Panc1 (cell line): ENCODE data around the gene CFHR2.

Source experiments
- POLR2AphosphoS5 ChIP-seq: IDR thresholded peaks from 2 replicates; pipeline ENCODE4 v1.6.1; 2012; ENCODE audit warnings: mild to moderate bottlenecking, low read depth, low read length, moderate library complexity
- TF ChIP-seq, protein P1 (sequence below): fragments of 450-650 bp; IDR thresholded peaks from 2 replicates; pipeline ENCODE4 v1.5.1; 2017; ENCODE audit warnings: mild to moderate bottlenecking

DNA sequence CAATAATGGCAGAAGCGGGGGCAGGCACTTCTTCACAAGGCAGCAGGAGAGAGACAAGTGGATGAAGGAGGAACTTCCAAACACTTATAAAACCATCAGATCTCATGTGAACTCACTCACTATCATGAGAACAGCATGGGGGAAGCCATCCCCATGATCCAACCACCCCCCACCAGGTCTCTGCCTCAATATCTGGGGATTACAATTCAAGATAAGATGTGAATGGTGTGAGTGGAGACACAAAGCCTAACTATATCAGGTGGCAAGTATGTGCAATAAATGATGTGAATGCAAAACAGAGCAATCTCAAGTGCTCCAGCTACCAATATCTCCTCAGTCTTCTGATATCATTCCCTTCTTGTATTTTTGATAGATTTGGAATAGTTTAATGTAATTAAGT, 12.4 kb downstream of the CFHR2 start:
- TF ChIP-seq, protein P1, sequence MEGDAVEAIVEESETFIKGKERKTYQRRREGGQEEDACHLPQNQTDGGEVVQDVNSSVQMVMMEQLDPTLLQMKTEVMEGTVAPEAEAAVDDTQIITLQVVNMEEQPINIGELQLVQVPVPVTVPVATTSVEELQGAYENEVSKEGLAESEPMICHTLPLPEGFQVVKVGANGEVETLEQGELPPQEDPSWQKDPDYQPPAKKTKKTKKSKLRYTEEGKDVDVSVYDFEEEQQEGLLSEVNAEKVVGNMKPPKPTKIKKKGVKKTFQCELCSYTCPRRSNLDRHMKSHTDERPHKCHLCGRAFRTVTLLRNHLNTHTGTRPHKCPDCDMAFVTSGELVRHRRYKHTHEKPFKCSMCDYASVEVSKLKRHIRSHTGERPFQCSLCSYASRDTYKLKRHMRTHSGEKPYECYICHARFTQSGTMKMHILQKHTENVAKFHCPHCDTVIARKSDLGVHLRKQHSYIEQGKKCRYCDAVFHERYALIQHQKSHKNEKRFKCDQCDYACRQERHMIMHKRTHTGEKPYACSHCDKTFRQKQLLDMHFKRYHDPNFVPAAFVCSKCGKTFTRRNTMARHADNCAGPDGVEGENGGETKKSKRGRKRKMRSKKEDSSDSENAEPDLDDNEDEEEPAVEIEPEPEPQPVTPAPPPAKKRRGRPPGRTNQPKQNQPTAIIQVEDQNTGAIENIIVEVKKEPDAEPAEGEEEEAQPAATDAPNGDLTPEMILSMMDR: no peak
- TF ChIP-seq POLR2AphosphoS5: no peak
